GM21737 (cell line): ENCODE measurements around the gene TANC2.

ENCODE experiments used
- ATAC-seq: cut with Tn5 transposase; IDR thresholded peaks from one replicate; pipeline ENCODE4 v1.9.1; 2021; ENCODE audit warnings: mild to moderate bottlenecking, moderate library complexity; ENCODE audit not compliant: unreplicated experiment

Gene TANC2

DNA sequence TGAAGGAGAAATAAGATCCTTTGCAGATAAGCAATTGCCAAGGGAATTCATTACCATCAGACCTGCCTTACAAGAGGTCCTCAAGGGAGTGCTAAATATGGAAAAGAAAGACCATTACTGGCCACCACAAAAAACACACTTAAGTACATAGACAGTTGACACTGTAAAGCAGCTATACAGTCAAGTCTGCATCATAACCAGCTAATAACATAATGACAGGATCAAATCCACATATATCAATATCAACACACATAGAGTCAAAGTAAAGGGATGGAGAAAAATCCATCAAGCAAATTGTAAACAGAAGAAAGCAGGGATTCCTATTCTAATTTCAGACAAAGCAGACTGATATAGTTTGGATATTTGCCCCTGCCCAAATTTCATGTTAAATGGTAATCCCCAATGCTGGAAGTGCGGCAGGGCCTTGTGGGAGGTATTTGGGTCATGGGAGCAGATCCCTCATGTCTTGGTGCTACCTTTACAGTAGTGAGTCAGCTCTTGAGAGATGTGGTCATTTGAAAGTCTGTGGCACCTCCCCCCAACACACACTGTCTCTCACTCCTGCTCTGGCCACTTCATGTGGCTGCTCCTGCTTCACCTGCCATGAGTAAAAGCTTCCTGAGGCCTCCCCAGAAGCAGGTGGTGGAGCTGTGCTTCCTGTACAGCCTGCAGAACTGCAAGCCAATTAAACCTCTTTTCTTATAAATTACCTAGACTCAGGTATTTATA, 32.8 kb downstream of the TANC2 start:
- ATAC-seq: no peak

GRCh38 chr17:62999736-63000135, 33.7 kb downstream of the TANC2 start:
- ATAC-seq: no peak

GRCh38 chr17:63001689-63002394, 35.8 kb downstream of the TANC2 start:
- no peak for ATAC-seq

- ATAC-seq: no peak
Observed at GRCh38 chr17:63002625-63003024, 36.6 kb downstream of the TANC2 start.

DNA sequence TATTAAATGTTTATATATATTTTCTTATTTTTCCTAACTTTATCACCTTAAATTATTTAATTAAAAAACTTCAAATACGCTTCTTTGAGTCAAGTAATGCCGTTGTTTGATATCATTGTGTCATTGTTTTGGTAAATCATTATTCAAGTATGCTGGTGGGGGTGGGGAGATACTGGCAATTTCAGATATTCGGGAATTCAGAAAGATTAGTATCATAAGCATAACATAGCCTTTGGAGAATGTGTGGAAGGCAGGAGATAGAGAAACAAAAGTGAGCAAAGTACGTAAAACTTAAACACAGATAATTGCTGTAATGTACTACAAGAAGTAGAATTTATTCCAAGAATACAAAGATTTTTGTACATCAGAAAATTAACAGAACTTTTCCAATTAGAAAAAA, 49.8 kb downstream of the TANC2 start:
- no peak for ATAC-seq
